Retinal pigment epithelial cell (primary cell): ENCODE results near the gene TRAF1.

Source experiments
- DNase-seq: peaks from one replicate; pipeline ENCODE4 v3.0.0-alpha.2; 2010; ENCODE audit warnings: low read depth
- H3K4me3 ChIP-seq: 2 replicates; pipeline ENCODE4 v1.5.1; 2011; ENCODE audit warnings: mild to moderate bottlenecking, low read length, control low read depth, moderate library complexity
- CTCF ChIP-seq: conservative IDR thresholded peaks from 2 replicates; pipeline ENCODE4 v1.5.1; 2011; ENCODE audit warnings: low read depth, low read length, control low read depth, inconsistent platforms

TRAF1 gene

GRCh38 chr9:120904061-120904977 lies 22.3 kb downstream of the TRAF1 start:
- TF ChIP-seq CTCF: no peak
- H3K4me3 ChIP-seq: no peak overlapping the region
- DNase-seq: no peak

GRCh38 chr9:120902569-120903535 lies 23.7 kb downstream of the TRAF1 start:
- no peak for DNase-seq
- no peak overlapping the region for H3K4me3 ChIP-seq
- no peak for TF ChIP-seq CTCF

- no peak for TF ChIP-seq CTCF
- H3K4me3 ChIP-seq: no peak overlapping the region
- DNase-seq: no peak
Observed at GRCh38 chr9:120901755-120902568, 24.6 kb downstream of the TRAF1 start.

GRCh38 chr9:120900824-120901223 lies 25.8 kb downstream of the TRAF1 start:
- no peak for DNase-seq
- H3K4me3 ChIP-seq: no peak overlapping the region
- TF ChIP-seq CTCF: no peak

- no peak for TF ChIP-seq CTCF
- no peak overlapping the region for H3K4me3 ChIP-seq
- DNase-seq: no peak
Observed at GRCh38 chr9:120899490-120900068, 27.0 kb downstream of the TRAF1 start.

- no peak overlapping the region for H3K4me3 ChIP-seq
- no peak for TF ChIP-seq CTCF
- no peak for DNase-seq
Observed at GRCh38 chr9:120898396-120898795, 28.2 kb downstream of the TRAF1 start.
